Measurements from ENCODE around the gene ZNF282.

Gene ZNF282

DNA sequence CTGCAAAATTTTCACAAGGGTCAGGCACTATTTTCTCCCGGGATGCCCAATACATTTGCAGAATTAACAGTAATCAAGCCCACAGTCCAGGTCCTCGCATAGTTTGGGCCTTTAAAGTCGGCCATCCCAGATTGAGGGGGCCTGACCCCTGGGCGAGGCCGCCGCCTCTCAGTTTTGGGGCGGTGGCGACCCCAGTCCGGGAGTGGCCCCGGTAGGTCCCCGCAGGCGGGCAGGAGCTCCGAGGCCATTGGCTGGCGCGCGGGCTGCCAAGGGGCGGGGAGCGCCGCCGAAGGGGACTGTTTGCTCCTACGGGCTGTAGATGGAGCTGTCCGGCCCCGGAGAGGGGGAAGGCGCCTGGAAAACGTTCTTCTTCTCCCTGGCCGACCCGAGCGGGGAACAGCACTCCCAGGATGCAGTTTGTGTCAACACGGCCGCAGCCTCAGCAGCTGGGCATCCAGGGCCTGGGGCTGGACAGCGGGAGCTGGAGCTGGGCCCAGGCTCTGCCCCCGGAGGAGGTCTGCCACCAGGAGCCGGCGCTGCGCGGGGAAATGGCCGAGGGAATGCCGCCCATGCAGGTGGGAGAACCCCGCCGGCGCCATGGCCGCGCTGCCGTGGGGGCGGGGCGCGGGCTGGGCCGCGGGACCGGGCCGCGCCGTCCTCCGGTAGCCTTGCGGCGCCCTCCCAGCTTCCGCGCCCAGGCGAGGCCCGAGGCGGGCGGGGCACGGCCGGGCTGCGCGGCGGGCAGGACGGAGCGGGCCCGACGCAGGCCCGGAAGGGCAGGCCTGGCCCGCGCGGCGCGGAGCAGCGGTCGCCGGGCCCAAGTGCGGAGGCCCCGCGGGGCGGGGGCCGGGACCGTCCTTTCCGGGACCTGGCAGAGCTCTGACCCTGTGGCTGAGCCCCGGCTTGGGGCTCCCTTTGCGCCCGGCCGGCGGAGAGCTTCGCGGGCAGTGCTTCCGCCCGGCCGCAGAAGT, at the start of gene ZNF282:
Gene ZNF282 (plus strand): TSS at position 367 of the 971 bp plus-strand sequence. CDS start 44 bp downstream, at position 411.
- Histone ChIP-seq H3K4me3 (ENCODE audit: low read depth in 1 of 5, low read length in 5 of 5) (peak within 1 kb of the TSS; percentile 73 to 93 (median 85)), H3K4me1 (ENCODE audit: control insufficient read depth in 5 of 5, insufficient read depth in 5 of 5, low read length in 5 of 5) (peaks cover 2 to 22% (median 21%) of the 10 kb centered on the region in 5 donors), H3K27me3 (ENCODE audit: control insufficient read depth in 5 of 5, insufficient read depth in 4 of 5, low read length in 5 of 5) (no peaks in the 10 kb centered on the region), H3K9ac (ENCODE audit: low read length in 5 of 5) (peak within 1 kb of the TSS; percentile 90 to 98 (median 95)), H3K9me3 (ENCODE audit: control insufficient read depth in 5 of 5, low read length in 5 of 5) (no peaks in the 10 kb centered on the region), H3K27ac (ENCODE audit: low read depth, low read length) (peak within 1 kb of the TSS; percentile 75), H3K36me3 (ENCODE audit: control insufficient read depth in 5 of 5, insufficient read depth in 5 of 5, low read length in 5 of 5) (peaks cover 7 to 24% (median 22%) of the 10 kb centered on the region in 5 donors)

DNA sequence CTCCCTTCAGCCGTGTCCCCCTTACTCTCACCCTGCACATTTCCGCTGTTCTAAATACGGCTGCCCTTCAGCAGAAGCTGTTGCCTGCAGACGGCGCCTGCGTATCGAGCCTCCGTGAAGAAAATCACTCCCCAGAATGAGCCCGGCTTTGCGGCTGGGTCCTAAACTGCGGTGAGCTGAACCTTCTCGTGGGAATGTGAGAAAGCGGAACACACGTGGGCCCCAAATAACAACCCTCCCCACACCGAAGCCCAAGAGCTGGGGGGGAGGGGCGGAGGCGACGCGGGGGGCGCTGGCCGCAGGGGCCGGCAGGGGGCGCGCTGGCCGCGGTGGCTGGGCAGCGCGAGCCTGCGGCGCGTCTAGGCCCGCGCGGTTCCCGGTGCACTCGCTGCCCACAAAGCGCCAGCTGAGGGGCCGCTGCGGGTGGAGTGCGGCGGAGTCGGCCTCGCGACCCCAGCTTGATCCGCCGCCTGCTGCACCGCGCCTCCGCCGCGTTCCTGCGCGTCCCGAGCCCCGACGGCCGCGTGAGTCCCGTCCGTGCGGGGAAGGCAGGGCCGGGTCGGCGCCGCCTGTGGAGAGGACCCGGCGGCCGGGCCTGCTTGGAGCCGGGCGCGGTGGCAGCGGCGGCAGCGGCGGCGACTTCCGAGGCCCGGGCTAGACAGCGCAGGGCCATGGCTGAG, 48.1 kb upstream of the ZNF282 start, which contains the start of gene ZNF398:
Gene ZNF398 (plus strand): TSS at position 382 of the 680 bp plus-strand sequence. CDS start 290 bp downstream, at position 672.
- Histone ChIP-seq H3K9ac (ENCODE audit: low read length in 5 of 5) (peak within 1 kb of the TSS; percentile 81 to 91 (median 86)), H3K4me3 (ENCODE audit: low read depth in 1 of 5, low read length in 5 of 5) (peak within 1 kb of the TSS; percentile 80 to 99 (median 93)), H3K36me3 (ENCODE audit: control insufficient read depth in 5 of 5, insufficient read depth in 5 of 5, low read length in 5 of 5) (no peaks in the 10 kb centered on the region), H3K4me1 (ENCODE audit: control insufficient read depth in 5 of 5, insufficient read depth in 5 of 5, low read length in 5 of 5) (peaks cover 2 to 24% (median 19%) of the 10 kb centered on the region in 5 donors), H3K27me3 (ENCODE audit: control insufficient read depth in 5 of 5, insufficient read depth in 4 of 5, low read length in 5 of 5) (no peaks in the 10 kb centered on the region), H3K27ac (ENCODE audit: low read depth, low read length) (peak within 1 kb of the TSS; percentile 84), H3K9me3 (ENCODE audit: control insufficient read depth in 5 of 5, low read length in 5 of 5) (no peaks in the 10 kb centered on the region)

DNA sequence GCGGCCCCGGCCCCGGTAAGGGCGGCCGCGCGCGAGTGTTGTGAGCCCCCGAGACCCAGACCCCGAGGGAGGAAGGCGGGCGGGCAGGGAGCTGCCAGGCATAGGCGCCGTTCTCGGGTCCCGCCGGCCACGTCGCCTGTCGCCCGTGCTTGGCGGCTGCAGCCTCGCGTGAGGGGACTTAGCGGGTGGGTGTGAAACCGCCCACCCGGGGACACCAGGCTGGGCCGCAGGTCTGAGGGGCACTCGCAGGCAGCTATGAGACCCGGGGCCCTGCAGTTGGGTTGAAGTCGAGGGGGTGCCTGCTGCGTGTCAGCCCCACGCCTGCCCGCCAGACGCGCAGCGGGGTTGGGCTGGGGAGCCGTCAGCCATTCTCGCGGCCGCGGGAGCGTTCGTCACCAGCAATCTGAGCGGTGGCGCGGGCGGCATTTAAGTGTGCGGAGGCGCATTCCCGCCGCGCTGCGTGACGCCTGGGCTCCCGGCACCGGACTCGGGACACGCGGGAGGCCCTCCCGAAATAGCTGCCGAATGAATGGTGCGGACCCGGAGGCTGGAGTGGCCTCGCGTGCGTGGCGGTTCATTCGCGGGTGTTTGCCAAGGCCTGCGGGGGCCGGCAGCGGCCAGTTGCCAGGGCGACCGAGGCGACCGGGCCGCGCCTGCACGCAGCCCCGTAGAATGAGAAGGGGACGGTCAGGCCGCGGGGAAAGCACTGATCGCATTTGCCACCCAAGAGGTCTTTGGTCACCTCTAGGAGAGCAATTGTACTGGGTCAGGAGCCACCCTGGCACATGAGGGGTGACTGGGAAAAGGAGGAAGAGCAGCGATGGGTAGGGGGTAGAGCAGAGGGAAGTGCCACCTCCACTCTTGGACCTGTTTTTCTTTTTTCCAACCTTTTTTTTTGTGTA, 47.3 kb upstream of the ZNF282 start:
- no peaks in the 10 kb centered on the region for H3K9me3 ChIP-seq (ENCODE audit: control insufficient read depth in 5 of 5, low read length in 5 of 5)
- peak overlapping the region; percentile 84 for H3K27ac ChIP-seq (ENCODE audit: low read depth, low read length)
- peaks cover 2 to 24% (median 19%) of the 10 kb centered on the region in 5 donors for H3K4me1 ChIP-seq (ENCODE audit: control insufficient read depth in 5 of 5, insufficient read depth in 5 of 5, low read length in 5 of 5)
- H3K36me3 ChIP-seq (ENCODE audit: control insufficient read depth in 5 of 5, insufficient read depth in 5 of 5, low read length in 5 of 5), result no peaks in the 10 kb centered on the region
- H3K27me3 ChIP-seq (ENCODE audit: control insufficient read depth in 5 of 5, insufficient read depth in 4 of 5, low read length in 5 of 5), result no peaks in the 10 kb centered on the region
- peak overlapping the region; percentile 80 to 91 (median 86) for H3K9ac ChIP-seq (ENCODE audit: low read length in 5 of 5)
- H3K4me3 ChIP-seq (ENCODE audit: low read depth in 1 of 5, low read length in 5 of 5), result peak overlapping the region; percentile 80 to 95 (median 91)

DNA sequence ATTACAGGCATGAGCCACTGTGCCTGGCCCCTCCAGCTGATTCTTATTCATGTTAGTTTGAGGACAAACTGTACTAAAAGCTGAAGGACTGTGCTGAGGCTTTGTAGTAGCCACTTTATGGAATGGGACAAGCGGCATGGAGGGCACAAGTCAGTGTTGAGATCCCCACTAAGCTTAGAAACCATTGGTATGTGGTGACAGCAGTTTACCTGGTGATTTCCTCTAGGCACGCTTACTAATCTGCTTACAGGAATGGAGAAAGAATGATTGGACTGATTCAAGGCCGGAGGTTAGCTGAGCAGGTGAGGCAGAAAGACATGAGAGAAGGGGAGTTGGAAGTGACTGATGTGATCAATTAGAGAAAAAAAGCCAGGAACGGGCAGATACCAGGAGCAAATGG, 44.4 kb upstream of the ZNF282 start:
- Histone ChIP-seq H3K4me1 (ENCODE audit: control insufficient read depth in 5 of 5, insufficient read depth in 5 of 5, low read length in 5 of 5) (peaks cover 2 to 22% (median 18%) of the 10 kb centered on the region in 5 donors), H3K27ac (ENCODE audit: low read depth, low read length) (no peak overlapping the region), H3K27me3 (ENCODE audit: control insufficient read depth in 5 of 5, insufficient read depth in 4 of 5, low read length in 5 of 5) (no peaks in the 10 kb centered on the region), H3K36me3 (ENCODE audit: control insufficient read depth in 5 of 5, insufficient read depth in 5 of 5, low read length in 5 of 5) (peaks cover 0 to 20% (median 8%) of the 10 kb centered on the region in 5 donors), H3K4me3 (ENCODE audit: low read depth in 1 of 5, low read length in 5 of 5) (no peak overlapping the region), H3K9me3 (ENCODE audit: control insufficient read depth in 5 of 5, low read length in 5 of 5) (no peaks in the 10 kb centered on the region), H3K9ac (ENCODE audit: low read length in 5 of 5) (no peak overlapping the region)

DNA sequence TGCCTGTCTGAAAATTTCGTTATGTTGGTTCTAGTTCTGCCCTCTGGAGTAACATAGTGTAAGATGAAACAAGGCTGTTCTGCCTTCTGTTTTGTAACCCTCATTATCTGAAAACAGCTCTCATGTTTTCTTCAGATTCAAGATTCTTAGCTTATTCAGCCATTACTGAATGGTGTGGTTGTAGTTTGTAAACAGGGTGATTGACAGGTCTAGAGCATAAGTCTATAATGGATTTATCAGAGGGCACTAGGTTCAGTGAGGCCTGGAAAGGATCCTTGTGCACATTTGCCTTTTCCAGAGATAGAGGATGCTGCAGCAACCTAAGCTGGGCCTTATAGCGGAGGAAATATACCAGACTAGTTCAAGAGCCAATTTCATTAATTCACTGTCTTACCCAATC, 42.0 kb upstream of the ZNF282 start:
- H3K9ac ChIP-seq (ENCODE audit: low read length in 5 of 5), result no peak overlapping the region
- H3K4me3 ChIP-seq (ENCODE audit: low read depth in 1 of 5, low read length in 5 of 5), result no peak overlapping the region
- H3K36me3 ChIP-seq (ENCODE audit: control insufficient read depth in 5 of 5, insufficient read depth in 5 of 5, low read length in 5 of 5), result peaks cover 0 to 27% (median 14%) of the 10 kb centered on the region in 5 donors
- peaks cover 2 to 6% (median 5%) of the 10 kb centered on the region in 5 donors for H3K4me1 ChIP-seq (ENCODE audit: control insufficient read depth in 5 of 5, insufficient read depth in 5 of 5, low read length in 5 of 5)
- H3K27me3 ChIP-seq (ENCODE audit: control insufficient read depth in 5 of 5, insufficient read depth in 4 of 5, low read length in 5 of 5), result no peaks in the 10 kb centered on the region
- H3K9me3 ChIP-seq (ENCODE audit: control insufficient read depth in 5 of 5, low read length in 5 of 5), result no peaks in the 10 kb centered on the region
- no peak overlapping the region for H3K27ac ChIP-seq (ENCODE audit: low read depth, low read length)

DNA sequence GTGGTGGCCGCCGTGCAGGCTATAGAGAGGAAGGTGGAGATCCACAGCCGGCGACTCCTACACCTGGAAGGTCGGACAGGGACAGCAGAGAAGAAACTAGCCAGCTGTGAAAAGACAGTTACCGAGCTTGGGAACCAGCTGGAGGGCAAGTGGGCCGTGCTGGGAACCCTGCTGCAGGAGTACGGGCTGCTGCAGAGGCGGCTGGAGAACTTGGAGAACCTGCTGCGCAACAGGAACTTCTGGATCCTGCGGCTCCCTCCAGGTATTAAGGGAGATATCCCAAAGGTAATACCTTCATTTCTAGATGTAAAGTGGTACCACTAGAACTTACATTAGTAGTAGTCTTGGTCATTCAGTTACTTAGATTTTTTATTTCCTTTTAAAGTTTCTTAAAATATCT, 41.3 kb upstream of the ZNF282 start:
- Histone ChIP-seq H3K9me3 (ENCODE audit: control insufficient read depth in 5 of 5, low read length in 5 of 5) (no peaks in the 10 kb centered on the region), H3K4me1 (ENCODE audit: control insufficient read depth in 5 of 5, insufficient read depth in 5 of 5, low read length in 5 of 5) (no peaks in the 10 kb centered on the region), H3K27ac (ENCODE audit: low read depth, low read length) (no peak overlapping the region), H3K27me3 (ENCODE audit: control insufficient read depth in 5 of 5, insufficient read depth in 4 of 5, low read length in 5 of 5) (no peaks in the 10 kb centered on the region), H3K4me3 (ENCODE audit: low read depth in 1 of 5, low read length in 5 of 5) (no peak overlapping the region), H3K36me3 (ENCODE audit: control insufficient read depth in 5 of 5, insufficient read depth in 5 of 5, low read length in 5 of 5) (peaks cover 0 to 27% (median 14%) of the 10 kb centered on the region in 5 donors), H3K9ac (ENCODE audit: low read length in 5 of 5) (no peak overlapping the region)

DNA sequence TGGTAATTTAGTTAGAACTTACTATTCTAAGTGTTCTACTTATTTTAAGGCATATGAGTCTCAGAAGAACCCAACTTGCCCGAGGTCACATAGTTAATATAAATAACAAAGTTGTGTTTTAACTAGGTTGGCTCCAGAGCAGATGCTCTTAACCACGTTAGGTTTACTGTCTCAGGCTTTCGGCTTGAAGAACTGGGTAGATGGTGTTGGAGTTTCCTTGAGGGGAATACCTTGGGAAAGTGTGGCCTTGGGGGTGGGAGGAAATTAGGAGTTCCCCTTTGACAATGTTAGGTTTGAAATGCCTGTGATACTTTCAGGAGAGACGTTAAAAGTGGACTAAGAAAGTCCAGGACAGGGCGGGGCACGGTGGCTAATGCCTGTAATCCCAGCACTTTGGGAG, 38.4 kb upstream of the ZNF282 start:
- no peaks in the 10 kb centered on the region for H3K27me3 ChIP-seq (ENCODE audit: control insufficient read depth in 5 of 5, insufficient read depth in 4 of 5, low read length in 5 of 5)
- H3K4me1 ChIP-seq (ENCODE audit: control insufficient read depth in 5 of 5, insufficient read depth in 5 of 5, low read length in 5 of 5), result no peaks in the 10 kb centered on the region
- H3K9me3 ChIP-seq (ENCODE audit: control insufficient read depth in 5 of 5, low read length in 5 of 5), result no peaks in the 10 kb centered on the region
- no peak overlapping the region for H3K4me3 ChIP-seq (ENCODE audit: low read depth in 1 of 5, low read length in 5 of 5)
- H3K9ac ChIP-seq (ENCODE audit: low read length in 5 of 5), result no peak overlapping the region
- H3K27ac ChIP-seq (ENCODE audit: low read depth, low read length), result no peak overlapping the region
- peaks cover 0 to 35% (median 17%) of the 10 kb centered on the region in 5 donors for H3K36me3 ChIP-seq (ENCODE audit: control insufficient read depth in 5 of 5, insufficient read depth in 5 of 5, low read length in 5 of 5)

DNA sequence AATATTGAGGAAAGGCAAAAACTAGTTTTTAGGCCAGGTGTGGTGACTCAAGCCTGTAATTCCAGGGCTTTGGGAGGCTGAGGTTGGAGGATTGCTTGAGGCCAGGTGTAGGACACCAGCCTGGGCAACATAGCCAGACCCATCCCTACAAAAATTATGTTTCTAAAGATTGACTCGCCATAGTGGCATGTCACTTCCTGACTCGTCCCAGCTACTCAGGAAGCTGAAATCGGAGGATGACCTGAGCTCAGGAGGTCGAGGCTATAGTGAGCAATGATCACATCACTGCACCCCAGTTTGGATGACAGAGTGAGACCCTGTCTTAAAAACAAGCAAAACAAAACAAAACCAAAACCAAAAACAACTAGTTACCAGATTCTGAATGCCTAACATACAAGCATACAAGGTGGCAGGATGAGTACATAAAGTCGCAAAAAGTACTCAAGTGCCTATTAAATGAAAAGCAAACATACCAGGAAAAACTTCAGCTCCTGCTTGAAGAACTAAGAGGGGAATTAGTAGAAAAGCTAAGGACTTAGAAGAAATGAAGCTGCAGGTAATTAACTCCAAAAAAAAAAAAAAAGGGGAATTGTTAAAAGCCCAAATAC, 34.0 kb upstream of the ZNF282 start:
- Histone ChIP-seq H3K4me1 (ENCODE audit: control insufficient read depth in 5 of 5, insufficient read depth in 5 of 5, low read length in 5 of 5) (no peaks in the 10 kb centered on the region), H3K9ac (ENCODE audit: low read length in 5 of 5) (no peak overlapping the region), H3K4me3 (ENCODE audit: low read depth in 1 of 5, low read length in 5 of 5) (no peak overlapping the region), H3K27me3 (ENCODE audit: control insufficient read depth in 5 of 5, insufficient read depth in 4 of 5, low read length in 5 of 5) (no peaks in the 10 kb centered on the region), H3K27ac (ENCODE audit: low read depth, low read length) (no peak overlapping the region), H3K9me3 (ENCODE audit: control insufficient read depth in 5 of 5, low read length in 5 of 5) (no peaks in the 10 kb centered on the region), H3K36me3 (ENCODE audit: control insufficient read depth in 5 of 5, insufficient read depth in 5 of 5, low read length in 5 of 5) (peaks cover 13 to 42% (median 25%) of the 10 kb centered on the region in 5 donors)

DNA sequence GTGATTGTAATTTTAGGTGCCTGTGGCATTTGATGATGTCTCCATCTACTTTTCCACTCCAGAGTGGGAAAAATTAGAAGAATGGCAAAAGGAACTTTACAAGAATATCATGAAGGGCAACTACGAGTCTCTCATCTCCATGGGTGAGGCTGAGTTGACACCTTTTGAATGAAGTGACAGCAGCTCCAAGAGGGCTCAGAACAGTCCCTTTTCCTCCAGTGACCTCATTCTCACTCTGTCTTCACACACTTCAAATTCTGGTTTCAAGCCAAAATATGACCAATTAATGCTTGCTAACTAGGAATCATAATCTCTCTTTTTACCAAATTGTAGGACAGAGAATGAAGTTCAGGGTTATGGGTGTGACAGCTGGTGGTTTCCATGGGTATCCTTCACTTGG, 29.2 kb upstream of the ZNF282 start:
- Histone ChIP-seq H3K4me1 (ENCODE audit: control insufficient read depth in 5 of 5, insufficient read depth in 5 of 5, low read length in 5 of 5) (no peaks in the 10 kb centered on the region), H3K27me3 (ENCODE audit: control insufficient read depth in 5 of 5, insufficient read depth in 4 of 5, low read length in 5 of 5) (no peaks in the 10 kb centered on the region), H3K36me3 (ENCODE audit: control insufficient read depth in 5 of 5, insufficient read depth in 5 of 5, low read length in 5 of 5) (peaks cover 30 to 76% (median 43%) of the 10 kb centered on the region in 5 donors), H3K9me3 (ENCODE audit: control insufficient read depth in 5 of 5, low read length in 5 of 5) (no peaks in the 10 kb centered on the region), H3K4me3 (ENCODE audit: low read depth in 1 of 5, low read length in 5 of 5) (no peak overlapping the region), H3K9ac (ENCODE audit: low read length in 5 of 5) (no peak overlapping the region), H3K27ac (ENCODE audit: low read depth, low read length) (no peak overlapping the region)

Measured in subcutaneous abdominal adipose tissue (tissue), 5 donors.